ENCODE results near the gene PPP1R37. TPM values are rescaled to one million over a fixed set of nuclear protein-coding genes. Genes with fewer than 3 reads are reported as not detected.

PPP1R37 gene
- total and polyA plus RNA-seq, 2 of the 13 experiments (the other 11 are each of a cell fraction or from before 2014, with no cell fraction given): 9.0 to 14.3 TPM

DNA sequence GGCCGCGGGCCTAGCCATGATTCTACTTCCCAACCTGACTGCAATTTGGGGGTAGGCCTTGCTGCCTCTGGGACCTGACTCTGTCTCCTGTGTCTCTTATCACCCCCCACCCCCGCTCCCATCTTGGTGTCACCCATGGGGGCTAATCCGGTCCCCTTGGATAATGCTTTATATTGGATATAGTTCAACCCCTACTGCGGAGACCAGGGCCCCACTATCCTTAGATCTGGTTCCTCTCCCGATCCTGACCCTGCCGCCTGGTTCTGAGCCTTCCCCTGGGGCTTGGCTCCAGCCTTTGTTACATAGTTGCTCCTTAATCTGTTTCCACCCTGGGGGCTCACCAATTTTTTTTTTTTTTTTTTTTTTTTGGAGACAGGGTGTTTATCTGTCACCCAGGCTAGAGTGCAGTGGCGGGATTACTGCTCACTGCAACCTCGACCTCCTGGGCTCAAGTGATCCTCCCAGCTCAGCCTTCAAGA is 87.0 kb downstream of the PPP1R37 start (continued):
- TF ChIP-seq ZNF550 (CRISPR knock-in tag; IDR thresholded peaks at IDR 0.05; ENCODE audit: borderline replicate concordance): no peak
- TF ChIP-seq DDIT3 (CRISPR knock-in tag; IDR thresholded peaks at IDR 0.05): no peak
- TF ChIP-seq ZBTB40 (IDR thresholded peaks at IDR 0.05): no peak
- TF ChIP-seq ZBTB40 (CRISPR knock-in tag; IDR thresholded peaks at IDR 0.05): no peak
- no peak for TF ChIP-seq ZNF879 (CRISPR knock-in tag; IDR thresholded peaks at IDR 0.05)
- TF ChIP-seq, protein P1, sequence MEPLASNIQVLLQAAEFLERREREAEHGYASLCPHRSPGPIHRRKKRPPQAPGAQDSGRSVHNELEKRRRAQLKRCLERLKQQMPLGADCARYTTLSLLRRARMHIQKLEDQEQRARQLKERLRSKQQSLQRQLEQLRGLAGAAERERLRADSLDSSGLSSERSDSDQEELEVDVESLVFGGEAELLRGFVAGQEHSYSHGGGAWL (CRISPR knock-in tag; IDR thresholded peaks at IDR 0.05): no peak
- no peak for TF ChIP-seq JUN (CRISPR knock-in tag; IDR thresholded peaks at IDR 0.05)
- TF ChIP-seq FOXJ3 (CRISPR knock-in tag; IDR thresholded peaks at IDR 0.05; ENCODE audit: borderline replicate concordance): no peak

All from HepG2 (cell line).